Hematopoietic multipotent progenitor cell treated with erythropoietin and hydrocortisone succinate and interleukin-3 and kit ligand, for 15 days (in vitro differentiated cells): ENCODE data around the gene IL11RA.
"Not testable (repeated sequence)": the region's sequence is repeated elsewhere in the genome, so short reads cannot be mapped to it uniquely, and the experiment has no call there.

Source experiments
- DNase-seq: peaks from one replicate; pipeline ENCODE4 v3.0.0-alpha.2; 2015; ENCODE audit warnings: low spot score

Gene IL11RA

GRCh38 chr9:34629491-34629808 is 22.5 kb upstream of the IL11RA start:
- DNase-seq: no peak

GRCh38 chr9:34630402-34631154 is 21.4 kb upstream of the IL11RA start:
- no peak for DNase-seq

GRCh38 chr9:34633166-34633565 is 18.8 kb upstream of the IL11RA start:
- DNase-seq: no peak

- peak; percentile 80 for DNase-seq
Measured at GRCh38 chr9:34633851-34634550, 18.0 kb upstream of the IL11RA start.

GRCh38 chr9:34634551-34635248 is 17.3 kb upstream of the IL11RA start:
- DNase-seq: no peak

- DNase-seq: no peak
Measured at GRCh38 chr9:34635556-34635955, 16.4 kb upstream of the IL11RA start.

- DNase-seq: no peak
Measured at GRCh38 chr9:34636791-34637355, 15.1 kb upstream of the IL11RA start.

- peak; percentile 94 for DNase-seq
Measured at GRCh38 chr9:34637356-34638137, 14.4 kb upstream of the IL11RA start, which contains the start of gene SIGMAR1. Gene SIGMAR1, minus strand, starts transcription at chr9:34637787. Its CDS starts 90 bp downstream, at chr9:34637697.

GRCh38 chr9:34638138-34638445 is 13.9 kb upstream of the IL11RA start:
- no peak for DNase-seq

- not testable (repeated sequence) for DNase-seq
Measured at GRCh38 chr9:34639322-34639721, 12.7 kb upstream of the IL11RA start.

GRCh38 chr9:34642679-34643078 is 9.3 kb upstream of the IL11RA start:
- DNase-seq: no peak

- no peak for DNase-seq
Measured at GRCh38 chr9:34644766-34645314, 7.1 kb upstream of the IL11RA start.

- peak; percentile 93 for DNase-seq
Measured at GRCh38 chr9:34646211-34647083, 5.5 kb upstream of the IL11RA start, which contains the start of gene GALT. Gene GALT, plus strand, starts transcription at chr9:34646675. Its CDS starts 30 bp downstream, at chr9:34646705.

GRCh38 chr9:34647084-34647403 is 4.9 kb upstream of the IL11RA start:
- no peak for DNase-seq

GRCh38 chr9:34647651-34648050 is 4.3 kb upstream of the IL11RA start:
- DNase-seq: peak; percentile 70

GRCh38 chr9:34648673-34649072 is 3.3 kb upstream of the IL11RA start:
- DNase-seq: no peak

- DNase-seq: no peak
Measured at GRCh38 chr9:34650816-34651215, 1.2 kb upstream of the IL11RA start.

- DNase-seq: no peak
Measured at GRCh38 chr9:34651321-34651720, 664 bp upstream of the IL11RA start.

- DNase-seq: no peak
Measured at GRCh38 chr9:34652602-34653000, 616 bp downstream of the IL11RA start.

- DNase-seq: no peak
Measured at GRCh38 chr9:34653151-34654072, 1.4 kb downstream of the IL11RA start.
